ENCODE data around the gene PPP2R5B. TPM values are rescaled to one million over a fixed set of nuclear protein-coding genes. Genes with fewer than 3 reads are reported as not detected.

The PPP2R5B gene
- total RNA-seq, 1 experiment from 2014 or later = 19.2 TPM

DNA sequence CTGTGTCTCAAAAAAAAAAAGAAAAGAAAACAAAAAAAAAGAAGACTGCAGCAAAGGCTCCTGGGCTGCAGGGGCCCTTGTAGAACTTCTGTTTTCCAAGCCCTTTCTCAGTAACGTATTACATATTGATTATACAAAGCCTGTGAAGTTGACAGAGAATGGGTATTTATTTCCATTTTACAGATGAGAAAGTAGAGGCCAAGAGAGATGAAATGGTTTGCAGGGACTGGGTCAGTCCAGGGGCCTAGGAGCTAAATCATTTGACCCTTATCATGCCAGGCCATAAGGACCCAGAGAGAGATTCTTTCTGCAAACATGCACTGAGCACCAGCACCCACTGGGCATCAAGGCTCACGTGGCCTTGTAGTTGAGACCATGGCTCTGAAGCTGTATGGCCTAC lies 4.5 kb downstream of the PPP2R5B start:
- DNase-seq (ENCODE audit: low read depth) = no peak

- no peak for DNase-seq (ENCODE audit: low read depth)
Observed at GRCh38 chr11:64929625-64930024, 5.1 kb downstream of the PPP2R5B start.

GRCh38 chr11:64930340-64930739 lies 5.9 kb downstream of the PPP2R5B start:
- no peak for DNase-seq (ENCODE audit: low read depth)

DNA sequence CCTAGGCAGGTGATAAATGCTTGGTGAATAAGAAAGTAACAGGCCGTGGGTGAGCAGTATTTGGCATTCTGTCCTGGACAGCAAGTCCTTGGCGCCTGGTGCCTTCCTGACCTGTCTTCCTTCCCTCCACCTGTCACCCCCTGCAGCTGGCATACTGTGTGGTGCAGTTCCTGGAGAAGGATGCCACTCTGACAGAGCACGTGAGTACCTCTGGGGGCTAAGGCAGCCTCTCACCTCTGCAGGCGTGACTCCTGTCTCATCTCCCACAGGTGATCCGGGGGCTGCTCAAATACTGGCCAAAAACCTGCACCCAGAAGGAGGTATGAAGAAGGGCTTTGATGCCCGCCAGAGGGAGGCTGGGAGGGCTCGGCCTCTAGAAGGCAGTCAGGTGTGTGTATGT lies 6.8 kb downstream of the PPP2R5B start:
- no peak for DNase-seq (ENCODE audit: low read depth)

DNA sequence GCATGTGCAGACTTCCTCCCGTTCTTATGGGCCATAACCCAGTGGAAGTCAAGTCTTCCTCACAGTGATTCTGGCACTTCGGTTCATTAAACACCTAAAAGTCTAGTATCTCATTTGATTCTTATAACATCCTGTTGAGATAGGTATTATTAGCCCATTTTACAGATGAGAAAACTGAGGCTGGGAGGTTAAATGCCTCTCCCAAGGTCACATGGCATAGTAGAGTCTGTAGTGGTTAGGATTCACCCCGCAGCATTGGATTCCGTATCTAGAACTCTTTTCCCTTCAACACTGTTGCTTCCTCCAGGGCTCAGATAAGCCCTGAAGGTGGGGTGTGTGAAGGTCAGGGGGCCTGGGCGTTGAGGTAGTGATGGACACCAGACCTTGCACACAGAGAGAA lies 7.8 kb downstream of the PPP2R5B start:
- DNase-seq (ENCODE audit: low read depth) = no peak

GRCh38 chr11:64933213-64933934 lies 8.9 kb downstream of the PPP2R5B start:
- DNase-seq (ENCODE audit: low read depth) = no peak

DNA sequence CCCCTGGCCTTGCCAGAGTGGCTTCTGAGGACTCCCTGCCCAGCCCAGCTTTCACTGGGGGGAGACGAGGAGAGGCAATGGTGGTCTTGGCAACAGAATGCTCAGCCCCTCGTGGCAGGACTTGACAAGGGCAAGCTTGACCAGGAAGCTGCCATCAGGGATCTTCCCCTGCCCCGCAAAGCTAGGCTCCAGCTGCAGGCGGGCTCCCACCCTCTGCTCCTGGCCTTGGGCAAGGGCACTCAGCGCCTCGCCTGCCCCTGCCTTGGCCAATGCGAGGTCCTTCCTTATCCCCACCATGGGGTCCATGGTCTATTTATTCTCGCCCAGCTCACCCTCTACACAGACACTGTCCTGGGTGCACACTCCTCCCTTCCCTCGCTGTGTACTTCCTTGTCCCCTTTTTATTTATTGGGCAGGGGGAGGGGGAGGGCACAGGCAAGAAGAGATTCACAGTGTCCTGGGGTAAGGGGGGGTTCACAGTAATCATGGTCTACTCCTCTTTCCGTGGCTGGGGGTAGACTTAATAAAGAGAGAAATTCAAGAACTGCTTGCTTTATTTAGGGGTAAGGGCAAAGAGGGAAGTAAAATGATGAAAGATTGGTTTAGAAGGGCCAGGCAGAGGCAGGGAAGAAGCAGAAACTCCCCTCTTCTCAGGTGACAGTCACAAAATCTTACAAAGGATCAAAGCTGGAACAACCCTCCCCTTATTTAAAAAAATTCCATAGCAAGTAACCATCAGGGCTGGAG lies 9.6 kb downstream of the PPP2R5B start:
- DNase-seq (ENCODE audit: low read depth) = no peak

DNA sequence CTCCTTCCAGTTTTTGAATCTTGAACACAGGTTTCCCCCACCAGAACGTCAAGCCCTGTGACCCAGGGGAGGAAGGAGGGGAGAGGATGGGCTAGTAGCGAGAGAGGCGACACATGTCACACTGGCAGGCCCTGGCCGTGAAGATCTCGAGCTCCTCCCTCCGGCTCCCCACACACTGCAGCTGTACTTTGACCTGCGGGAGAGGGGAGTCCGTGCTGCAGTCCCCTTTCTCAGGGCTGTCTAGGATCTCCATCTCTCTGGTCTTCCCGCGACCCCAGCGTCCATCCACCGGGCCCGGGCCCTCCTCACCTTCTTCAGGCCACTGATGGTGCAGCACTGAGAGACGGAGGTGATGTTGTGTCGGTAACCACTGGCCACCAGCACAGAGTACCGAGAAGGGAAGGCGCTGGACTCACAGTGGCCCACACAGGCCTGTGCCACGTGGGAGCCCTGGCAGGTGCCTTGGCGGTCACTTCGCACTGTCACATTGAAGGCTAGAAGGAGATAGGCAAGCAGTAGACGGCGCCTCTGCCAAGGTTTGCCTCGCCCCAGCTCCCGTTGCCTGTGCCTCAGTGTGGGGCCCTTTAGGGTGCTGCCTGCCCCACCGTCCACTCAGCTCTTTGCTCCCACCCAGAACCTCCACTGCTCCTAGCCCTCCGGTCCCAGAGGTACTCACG lies 10.3 kb downstream of the PPP2R5B start:
- DNase-seq (ENCODE audit: low read depth) = no peak

GRCh38 chr11:64935359-64936081 lies 11.0 kb downstream of the PPP2R5B start, which contains the start of gene GPHA2:
Gene GPHA2, minus strand, starts transcription at chr11:64935893. Its CDS starts 433 bp downstream, at chr11:64935460.
- no peak for DNase-seq (ENCODE audit: low read depth)

GRCh38 chr11:64936539-64936938 lies 12.1 kb downstream of the PPP2R5B start:
- no peak for DNase-seq (ENCODE audit: low read depth)

DNA sequence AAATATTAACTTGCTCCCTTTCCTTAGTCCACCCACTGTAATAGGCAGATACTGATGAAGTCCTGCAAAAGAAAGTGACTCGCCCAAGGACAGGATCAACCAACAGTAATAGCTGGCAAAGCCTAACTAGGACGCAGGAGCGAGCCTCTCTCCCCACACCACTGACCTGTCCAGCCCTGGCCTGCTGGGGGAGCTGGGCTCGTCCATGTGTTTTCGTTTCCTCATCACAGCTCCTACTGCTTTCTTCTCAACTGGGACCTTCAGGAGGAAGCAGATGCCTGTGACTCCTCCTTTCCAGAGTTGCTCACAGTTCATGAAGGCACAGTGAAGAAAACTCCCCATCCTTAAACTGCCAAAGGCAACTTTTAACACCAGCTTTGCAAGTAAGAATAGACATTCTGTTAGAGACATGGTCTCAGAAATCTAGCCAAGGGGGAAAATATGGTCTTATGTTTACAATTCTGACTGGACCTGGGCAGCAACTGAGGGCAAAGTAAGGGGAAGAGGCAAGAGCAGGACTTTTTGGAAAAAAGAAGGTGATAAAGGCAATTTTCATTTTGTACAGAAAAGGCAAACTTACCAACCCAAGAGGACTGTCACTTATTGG lies 22.8 kb downstream of the PPP2R5B start:
- peak; percentile 7 for DNase-seq (ENCODE audit: low read depth)

- no peak for DNase-seq (ENCODE audit: low read depth)
Observed at GRCh38 chr11:64951529-64951928, 27.0 kb downstream of the PPP2R5B start.

GRCh38 chr11:64954201-64954600 lies 29.7 kb downstream of the PPP2R5B start:
- no peak for DNase-seq (ENCODE audit: low read depth)

DNA sequence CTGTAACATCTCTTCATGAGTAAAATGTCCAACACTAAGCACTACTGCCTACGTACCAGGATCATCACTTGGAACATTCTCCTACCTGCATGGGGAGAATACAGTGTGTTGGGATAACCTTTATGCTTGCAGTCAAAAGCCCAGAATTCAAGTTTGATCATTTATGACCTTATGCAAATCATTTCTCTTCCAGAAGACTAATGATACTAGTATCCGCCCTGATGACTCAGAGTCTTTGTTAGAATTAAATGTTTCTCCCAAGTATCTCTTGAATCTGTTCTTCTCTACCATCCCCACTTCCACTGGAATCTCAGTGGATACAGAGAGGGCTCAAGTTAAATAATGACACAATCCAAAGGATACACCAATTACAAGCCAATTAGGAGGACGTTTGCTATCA lies 35.0 kb downstream of the PPP2R5B start:
- DNase-seq (ENCODE audit: low read depth) = no peak

DNA sequence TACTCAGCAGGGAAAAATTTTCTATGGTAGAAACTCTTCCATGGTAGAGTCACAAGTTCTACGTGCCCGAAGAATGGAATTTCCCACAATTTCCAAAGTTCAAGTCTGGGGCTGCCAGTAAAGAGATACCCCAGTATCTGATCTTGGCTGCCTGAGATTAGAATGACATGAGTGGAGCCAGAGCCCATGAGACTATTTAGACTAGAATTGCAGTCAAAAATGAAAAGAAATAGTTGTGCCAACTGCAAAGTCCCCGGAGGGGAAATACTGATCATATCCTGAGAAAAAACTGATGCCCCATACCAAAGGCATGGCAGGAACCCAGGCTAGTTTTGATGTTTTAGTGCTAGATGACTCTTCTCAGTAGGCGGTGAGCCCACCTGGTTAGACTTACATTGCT lies 36.2 kb downstream of the PPP2R5B start:
- DNase-seq (ENCODE audit: low read depth) = no peak

DNA sequence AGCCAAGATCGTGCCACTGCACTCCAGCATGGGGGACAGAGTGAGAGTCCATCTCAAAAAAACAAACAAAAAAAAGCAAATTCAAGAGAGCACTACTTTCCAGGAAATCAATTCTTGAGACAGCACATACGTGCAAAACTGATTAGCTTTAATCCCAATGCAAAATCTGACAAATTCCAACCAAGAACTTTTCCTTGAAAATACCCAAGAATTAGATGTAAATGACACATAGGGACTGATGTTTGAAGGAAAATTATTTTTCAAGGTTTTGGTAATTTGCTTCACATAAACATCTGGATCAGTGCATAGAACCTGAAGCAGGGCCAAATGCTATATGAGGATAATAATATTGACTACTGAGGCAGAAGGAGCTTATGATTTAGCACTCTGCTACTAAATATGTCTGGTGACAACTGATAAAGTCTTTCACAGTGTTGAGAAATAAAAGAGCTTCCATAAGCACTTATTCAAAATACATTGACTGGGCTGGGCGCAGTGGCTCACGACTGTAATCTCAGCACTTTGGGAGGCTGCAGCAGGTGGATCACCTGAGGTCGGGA lies 38.7 kb downstream of the PPP2R5B start:
- DNase-seq (ENCODE audit: low read depth) = no peak

DNA sequence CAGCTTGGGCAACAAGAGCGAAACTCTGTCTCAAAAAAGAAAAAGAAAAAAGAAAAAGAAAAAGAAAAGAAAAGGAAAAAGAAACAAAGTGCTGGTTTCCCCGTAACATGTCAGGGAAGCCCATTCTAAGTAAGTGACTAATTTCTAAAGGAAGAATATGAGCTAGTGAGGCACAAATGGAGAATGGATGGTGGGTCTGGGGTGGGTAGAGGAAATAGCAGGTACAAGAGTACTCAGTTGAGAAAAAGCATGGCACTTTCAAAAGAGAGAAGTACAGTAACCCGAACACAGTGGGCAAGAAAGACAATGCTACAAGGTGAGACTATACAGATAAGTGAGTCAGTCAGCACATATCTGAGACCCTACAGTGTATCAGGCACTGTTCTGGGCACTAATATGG lies 42.9 kb downstream of the PPP2R5B start:
- no peak for DNase-seq (ENCODE audit: low read depth)

DNA sequence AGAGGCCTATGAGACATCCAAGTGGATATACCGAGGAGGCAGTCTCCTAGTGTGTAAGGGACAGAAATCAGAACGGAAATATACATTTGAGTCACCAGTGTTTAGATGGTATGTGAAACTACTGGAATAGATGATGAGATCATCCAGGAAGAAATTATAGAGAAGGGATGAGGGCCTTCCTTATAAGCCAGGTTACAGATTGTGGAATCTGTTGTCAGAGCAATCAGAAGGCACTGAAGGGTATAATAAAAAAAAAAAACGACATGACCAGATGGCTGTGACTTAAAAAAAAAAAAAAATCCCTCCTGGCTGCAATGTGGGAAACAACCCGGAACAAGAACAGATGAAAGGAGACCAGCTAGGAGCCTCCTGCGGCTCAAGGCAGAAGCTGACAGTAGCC lies 44.7 kb downstream of the PPP2R5B start:
- no peak for DNase-seq (ENCODE audit: low read depth)

DNA sequence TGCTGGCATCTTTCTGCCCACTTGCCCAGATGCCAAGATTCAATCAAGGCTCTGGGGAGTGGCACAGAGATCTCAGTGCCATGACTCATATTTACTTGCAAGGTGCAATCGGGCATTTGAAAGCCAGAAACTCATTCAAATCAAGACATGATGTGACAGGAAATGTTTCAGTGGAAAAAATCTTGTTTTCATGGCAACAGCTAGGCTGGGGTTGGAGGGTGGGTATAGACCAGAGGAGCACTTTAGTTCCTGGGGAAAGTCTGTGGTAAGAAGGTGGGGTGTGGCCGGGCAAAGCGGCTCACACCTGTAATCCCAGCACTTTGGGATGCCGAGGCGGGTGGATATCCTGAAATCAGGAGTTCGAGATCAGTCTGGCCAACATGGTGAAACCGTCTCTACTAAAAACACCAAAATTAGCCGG lies 46.3 kb downstream of the PPP2R5B start:
- no peak for DNase-seq (ENCODE audit: low read depth)

- no peak for DNase-seq (ENCODE audit: low read depth)
Observed at GRCh38 chr11:64971421-64972233, 47.1 kb downstream of the PPP2R5B start, which contains the start of gene MAJIN. Gene MAJIN, minus strand, starts transcription at chr11:64972108. Its CDS starts 12,703 bp downstream, at chr11:64959405.

Data from LHCN-M2 (cell line).